Cardiac muscle cell (in vitro differentiated cells and primary cell): Measurements from ENCODE around the gene BCAR1. TPM values are rescaled to one million over a fixed set of nuclear protein-coding genes. Genes with fewer than 3 reads are reported as not detected.
"Not testable (repeated sequence)": the region's sequence is repeated elsewhere in the genome, so short reads cannot be mapped to it uniquely, and the experiment has no call there.

Source experiments
- DNase-seq, 2 donors: peaks; one replicate each; pipeline versions ENCODE4 v3.0.0 to v3.0.0-alpha.2; 2010 to 2017; ENCODE audit warnings: low read depth in 1 of 2, low spot score in 1 of 2
- H3K27ac ChIP-seq: fragments of 200-600 bp; sonication (generic); 2 replicates; pipeline ENCODE4 v1.5.1; 2016
- H3K27me3 ChIP-seq: fragments of 200-600 bp; sonication (generic); 2 replicates; pipeline ENCODE4 v1.6.0; 2016; ENCODE audit warnings: control low read depth
- H3K36me3 ChIP-seq: fragments of 200-600 bp; sonication (generic); 2 replicates; pipeline ENCODE4 v1.5.1; 2016; ENCODE audit warnings: control low read depth
- H3K4me1 ChIP-seq: fragments of 200-600 bp; sonication (generic); 2 replicates; pipeline ENCODE4 v1.8.1; 2017; ENCODE audit warnings: low read depth, mild to moderate bottlenecking, mixed run types
- H3K4me3 ChIP-seq: fragments of 200-600 bp; sonication (generic); 2 replicates; pipeline ENCODE4 v1.5.1; 2016; ENCODE audit warnings: mild to moderate bottlenecking
- H3K9me3 ChIP-seq: fragments of 200-600 bp; sonication (generic); 2 replicates; pipeline ENCODE4 v1.5.1; 2017; ENCODE audit warnings: low read depth, mild to moderate bottlenecking, control low read depth
- polyA plus RNA-seq: library from polyadenylated mRNA; unstranded; fragments of >200 nt; fragmentation: Nextera tagmentation; extraction: Ambion mirVana; gene quantifications from 2 replicates; pipeline ENCODE4 v1.2.1, GENCODE V29; 2016
- total RNA-seq: library from RNA; depleted of rRNA; stranded (reverse); fragments of >200 nt; gene quantifications from 2 replicates; pipeline ENCODE4 v1.2.3, GENCODE V29; 2016
- TF ChIP-seq, protein P1 (sequence below): IDR thresholded peaks from 2 replicates; pipeline ENCODE4 v1.5.1; 2012; ENCODE audit warnings: low read depth, mild to moderate bottlenecking, low read length

BCAR1 gene
- total and polyA plus RNA-seq, 2 experiments from 2014 or later: 83.7 to 121 TPM

DNA sequence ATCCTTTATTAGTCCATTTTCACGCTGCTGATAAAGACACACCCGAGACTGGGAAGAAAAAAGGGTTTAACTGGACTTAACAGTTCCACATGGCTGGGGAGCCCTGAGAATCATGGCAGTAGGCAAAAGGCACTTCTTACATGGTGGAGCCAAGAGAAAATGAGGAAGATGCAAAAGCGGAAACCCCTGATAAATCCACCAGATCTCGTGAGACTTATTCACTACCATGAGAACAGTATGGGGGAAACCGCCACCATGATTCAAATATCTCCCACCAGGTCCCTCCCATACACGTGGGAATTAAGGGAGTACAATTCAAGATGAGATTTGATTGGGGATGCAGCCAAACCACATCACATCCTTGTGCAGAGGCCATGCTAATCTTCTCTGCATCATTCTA, 35.0 kb upstream of the BCAR1 start:
- H3K27ac ChIP-seq: no peak overlapping the region

DNA sequence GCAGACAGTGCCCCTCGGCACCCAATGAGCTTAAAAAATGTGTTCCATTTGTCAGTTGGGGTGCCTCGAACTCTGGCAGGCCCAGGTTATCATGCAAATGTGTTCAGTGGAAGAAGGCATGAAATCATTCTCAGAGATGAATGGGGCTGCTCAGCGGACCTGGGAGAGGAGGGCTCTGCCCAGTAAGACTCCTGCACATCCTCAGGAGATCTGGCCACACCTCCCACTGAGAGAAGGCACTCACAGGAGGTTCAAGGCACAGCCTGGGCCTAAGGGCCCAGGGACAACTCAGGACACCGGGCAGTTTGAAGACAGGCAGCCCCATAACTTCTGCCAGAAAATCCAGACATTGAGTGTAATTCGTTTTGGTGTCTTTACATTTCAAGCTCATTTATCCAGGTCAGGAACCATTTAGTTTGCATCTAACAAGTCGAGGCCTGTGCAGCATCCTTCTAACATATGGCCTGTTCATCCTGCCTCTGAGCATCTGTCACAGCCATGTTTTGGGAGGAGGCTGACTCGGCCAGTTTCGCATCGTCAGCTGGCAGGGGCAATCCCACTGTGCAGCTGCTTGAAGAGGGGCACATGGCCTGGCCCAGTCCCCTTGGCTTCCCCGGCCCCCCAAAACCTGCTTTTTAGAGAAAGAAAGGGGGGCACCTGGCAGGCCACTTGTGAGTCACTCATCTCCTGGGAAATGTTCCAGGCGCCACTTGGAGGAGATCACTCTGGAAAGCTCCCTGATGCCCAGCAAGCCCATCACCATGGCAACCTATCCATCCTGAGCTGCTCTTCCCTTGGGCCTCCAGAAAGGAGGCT, 31.2 kb upstream of the BCAR1 start:
- H3K36me3 ChIP-seq: no peaks in the 10 kb centered on the region
- H3K27me3 ChIP-seq: no peaks in the 10 kb centered on the region
- DNase-seq: no peak
- TF ChIP-seq, protein P1, sequence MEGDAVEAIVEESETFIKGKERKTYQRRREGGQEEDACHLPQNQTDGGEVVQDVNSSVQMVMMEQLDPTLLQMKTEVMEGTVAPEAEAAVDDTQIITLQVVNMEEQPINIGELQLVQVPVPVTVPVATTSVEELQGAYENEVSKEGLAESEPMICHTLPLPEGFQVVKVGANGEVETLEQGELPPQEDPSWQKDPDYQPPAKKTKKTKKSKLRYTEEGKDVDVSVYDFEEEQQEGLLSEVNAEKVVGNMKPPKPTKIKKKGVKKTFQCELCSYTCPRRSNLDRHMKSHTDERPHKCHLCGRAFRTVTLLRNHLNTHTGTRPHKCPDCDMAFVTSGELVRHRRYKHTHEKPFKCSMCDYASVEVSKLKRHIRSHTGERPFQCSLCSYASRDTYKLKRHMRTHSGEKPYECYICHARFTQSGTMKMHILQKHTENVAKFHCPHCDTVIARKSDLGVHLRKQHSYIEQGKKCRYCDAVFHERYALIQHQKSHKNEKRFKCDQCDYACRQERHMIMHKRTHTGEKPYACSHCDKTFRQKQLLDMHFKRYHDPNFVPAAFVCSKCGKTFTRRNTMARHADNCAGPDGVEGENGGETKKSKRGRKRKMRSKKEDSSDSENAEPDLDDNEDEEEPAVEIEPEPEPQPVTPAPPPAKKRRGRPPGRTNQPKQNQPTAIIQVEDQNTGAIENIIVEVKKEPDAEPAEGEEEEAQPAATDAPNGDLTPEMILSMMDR: no peak
- no peaks in the 10 kb centered on the region for H3K9me3 ChIP-seq
- no peak overlapping the region for H3K27ac ChIP-seq
- peaks cover 4% of the 10 kb centered on the region for H3K4me1 ChIP-seq
- no peak overlapping the region for H3K4me3 ChIP-seq

More for the DNA sequence above, 35.0 kb upstream of the BCAR1 start:
- Histone ChIP-seq H3K4me3 (no peak overlapping the region), H3K27me3 (no peaks in the 10 kb centered on the region), H3K36me3 (no peaks in the 10 kb centered on the region), H3K4me1 (no peaks in the 10 kb centered on the region), H3K9me3 (no peaks in the 10 kb centered on the region)
- no peak for DNase-seq
- TF ChIP-seq, protein P1: no peak

GRCh38 chr16:75281826-75282225, 30.4 kb upstream of the BCAR1 start:
- Histone ChIP-seq H3K9me3 (no peaks in the 10 kb centered on the region), H3K4me1 (peaks cover 4% of the 10 kb centered on the region)
- DNase-seq: no peak

GRCh38 chr16:75281009-75281408, 29.6 kb upstream of the BCAR1 start:
- H3K36me3 ChIP-seq, H3K27ac ChIP-seq, H3K4me3 ChIP-seq, H3K27me3 ChIP-seq, H3K4me1 ChIP-seq, H3K9me3 ChIP-seq, DNase-seq: not testable (repeated sequence)

More at GRCh38 chr16:75281826-75282225, 30.4 kb upstream of the BCAR1 start:
- no peak overlapping the region for H3K4me3 ChIP-seq
- no peak overlapping the region for H3K27ac ChIP-seq
- H3K27me3 ChIP-seq: no peaks in the 10 kb centered on the region
- H3K36me3 ChIP-seq: no peaks in the 10 kb centered on the region
- TF ChIP-seq, protein P1: no peak

- Histone ChIP-seq H3K4me3 (no peak overlapping the region), H3K27me3 (no peaks in the 10 kb centered on the region), H3K4me1 (peaks cover 4% of the 10 kb centered on the region), H3K36me3 (no peaks in the 10 kb centered on the region), H3K9me3 (no peaks in the 10 kb centered on the region), H3K27ac (no peak overlapping the region)
- TF ChIP-seq, protein P1: no peak
- DNase-seq: no peak
Measured at GRCh38 chr16:75280331-75280804, 28.9 kb upstream of the BCAR1 start.

GRCh38 chr16:75279305-75279704, 27.9 kb upstream of the BCAR1 start:
- no peak for DNase-seq
- no peak overlapping the region for H3K27ac ChIP-seq

More at GRCh38 chr16:75279305-75279704, 27.9 kb upstream of the BCAR1 start:
- Histone ChIP-seq H3K4me3 (no peak overlapping the region), H3K36me3 (no peaks in the 10 kb centered on the region), H3K27me3 (no peaks in the 10 kb centered on the region), H3K4me1 (peaks cover 4% of the 10 kb centered on the region), H3K9me3 (no peaks in the 10 kb centered on the region)
- TF ChIP-seq, protein P1: no peak
